Measurements from ENCODE around the gene SDK2.

DNA sequence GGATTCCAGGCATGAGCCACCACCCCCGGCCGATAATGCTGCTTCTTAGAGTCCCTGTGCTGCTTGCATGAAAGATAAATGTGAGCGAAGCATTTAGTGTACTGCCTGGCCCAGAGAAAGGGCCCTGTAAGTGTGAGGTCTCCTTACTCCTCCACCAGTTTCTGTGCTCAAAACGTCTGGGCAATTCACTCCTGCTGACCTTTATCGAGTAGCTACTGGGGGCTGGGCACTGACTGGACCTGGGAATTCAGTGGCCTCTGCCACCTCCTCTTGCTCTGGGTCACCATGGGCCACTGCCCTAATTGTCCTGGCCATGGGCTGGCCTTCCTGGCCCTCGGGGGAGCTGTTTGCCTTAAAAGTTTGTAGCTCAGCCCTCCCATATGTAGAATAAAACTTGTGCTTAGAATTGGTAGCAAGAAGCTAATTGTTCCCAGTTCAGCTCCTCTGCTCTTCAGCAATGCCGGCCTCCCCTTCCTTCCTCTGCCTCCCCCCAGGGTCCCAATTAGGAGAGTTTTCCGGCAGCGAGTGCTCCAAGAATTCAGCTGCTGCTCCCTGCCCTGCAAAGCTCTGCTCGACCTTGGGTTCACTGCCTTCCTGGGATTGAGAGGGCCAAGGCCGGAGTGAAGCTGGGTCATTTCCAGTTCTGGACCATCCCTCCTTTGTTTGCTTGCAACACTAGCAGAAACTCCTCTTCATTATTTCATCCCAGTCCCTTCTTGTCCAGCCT lies 233.5 kb downstream of the SDK2 start:
- TF ChIP-seq SP1 (IDR thresholded peaks at IDR 0.05) (no peak), BHLHE40 (IDR thresholded peaks at IDR 0.05; ENCODE audit: borderline replicate concordance) (no peak)
